K562 (cell line): ENCODE measurements around the gene ADSS2. TPM values are rescaled to one million over a fixed set of nuclear protein-coding genes. Genes with fewer than 3 reads are reported as not detected.
A peak's percentile ranks its signal among the peaks of the same experiment; 100 is the strongest.

ENCODE experiments used
- ATAC-seq: fragments of 200-7000 bp; cut with Tn5 transposase; 3 replicates; pipeline ENCODE4 v1.9.1; 2020; ENCODE audit warnings: moderate library complexity
- BruUV-seq: library from RNA; stranded (reverse); fragments of 400-500 nt; replicated peaks from 2 replicates; lab custom pipeline; 2021; lab: Mats Ljungman, UMichigan
- CTCF ChIA-PET: fragments of 300-600 bp; formaldehyde crosslinking; extraction: SDS; loops from one replicate; lab custom pipeline; 2021; ENCODE audit warnings: low intra/inter-chr PET ratio; lab: Yijun Ruan, JAX
- POLR2A ChIA-PET: fragments of 300-600, 350-650 bp; sonication (Branson Sonifier 250); formaldehyde crosslinking; extraction: SDS; loops from one replicate; lab custom pipeline; 2021; ENCODE audit warnings: antibody characterized with exemption, inconsistent platforms; lab: Yijun Ruan, JAX
- DNase-seq, 4 experiments: peaks; one replicate each; pipeline versions ENCODE4 v3.0.0 to v3.0.0-alpha.2; 2011 to 2018; ENCODE audit warnings: low spot score in 3 of 4, mixed read lengths in 3 of 4; ENCODE audit errors: extremely low read depth in 1 of 4
- FAIRE-seq: peaks from 2 replicates; lab custom pipeline; 2011; peaks lifted over from hg19 to GRCh38; lab: Jason Lieb, UNC
- H2AFZ ChIP-seq: 2 replicates; pipeline ENCODE4 v1.6.0; 2011; ENCODE audit warnings: low read depth, low read length, control low read depth, inconsistent platforms
- H3K27ac ChIP-seq: fragments of 200-600 bp; 3 replicates; pipeline ENCODE4 v1.8.0; 2011; ENCODE audit warnings: low read depth, mild to moderate bottlenecking, control low read depth, inconsistent platforms, low read length, moderate library complexity, mixed read lengths; ENCODE audit errors: extremely low read depth
- H3K27me3 ChIP-seq, 2 experiments: fragments of 300-600 bp in 1 of 2; 2 replicates in 1 of 2; 3 replicates in 1 of 2; pipeline versions ENCODE4 v1.6.0 to v1.8.0; 2011; ENCODE audit warnings: inconsistent platforms in 2 of 2, low read length in 2 of 2, mild to moderate bottlenecking in 1 of 2, mixed read lengths in 1 of 2, moderate library complexity in 1 of 2; ENCODE audit not compliant: control insufficient read depth in 2 of 2, insufficient read depth in 2 of 2
- H3K36me3 ChIP-seq: fragments of 300-600 bp; 3 replicates; pipeline ENCODE4 v1.8.0; 2011; ENCODE audit warnings: mild to moderate bottlenecking, low read length, inconsistent platforms; ENCODE audit not compliant: control insufficient read depth, insufficient read depth
- H3K4me1 ChIP-seq, 2 experiments: fragments of 200-600 bp in 1 of 2; replicated peaks in 1 of 2; 2 replicates in 1 of 2; 3 replicates in 1 of 2; pipeline versions ENCODE4 v1.5.1 to v1.8.0; 2011; ENCODE audit warnings: inconsistent platforms in 2 of 2, low read length in 2 of 2, mild to moderate bottlenecking in 1 of 2, mixed read lengths in 1 of 2, moderate library complexity in 1 of 2; ENCODE audit not compliant: control insufficient read depth in 2 of 2, insufficient read depth in 2 of 2
- H3K4me2 ChIP-seq: 2 replicates; pipeline ENCODE4 v1.6.1; 2011; ENCODE audit warnings: low read length, control low read depth, inconsistent platforms, mixed read lengths; ENCODE audit not compliant: insufficient read depth
- H3K4me3 ChIP-seq: fragments of 200-600 bp; sonication (generic), shearing (Covaris generic); 2 replicates; pipeline ENCODE4 v1.5.1; 2016; ENCODE audit warnings: control low read depth, inconsistent platforms
- H3K79me2 ChIP-seq: fragments of 200-600 bp; 3 replicates; pipeline ENCODE4 v1.8.0; 2011; ENCODE audit warnings: low read length, inconsistent platforms; ENCODE audit not compliant: control insufficient read depth, insufficient read depth
- H3K9ac ChIP-seq, 2 experiments: 2 replicates each; pipeline versions ENCODE4 v1.6.0 to v1.6.1; 2011; ENCODE audit warnings: low read depth in 2 of 2, low read length in 2 of 2, control low read depth in 1 of 2, inconsistent platforms in 1 of 2, mild to moderate bottlenecking in 1 of 2, mixed read lengths in 1 of 2; ENCODE audit not compliant: insufficient read depth in 1 of 2
- H3K9me1 ChIP-seq: one replicate; pipeline ENCODE4 v1.6.0; 2011; ENCODE audit warnings: inconsistent platforms, mild to moderate bottlenecking, low read length, moderate library complexity; ENCODE audit not compliant: control insufficient read depth, insufficient read depth
- H3K9me3 ChIP-seq: replicated peaks from 2 replicates; pipeline ENCODE4 v1.5.1; 2011; ENCODE audit warnings: low read depth, low read length, inconsistent platforms; ENCODE audit not compliant: control insufficient read depth, insufficient read depth
- H4K20me1 ChIP-seq: replicated peaks from 2 replicates; pipeline ENCODE4 v1.6.1; 2011; ENCODE audit warnings: low read length, inconsistent platforms, mixed read lengths; ENCODE audit not compliant: control insufficient read depth, insufficient read depth
- ATF3 ChIP-seq, 2 experiments: fragments of 450-650 bp in 1 of 2; sonication (generic) in 1 of 2; formaldehyde crosslinking in 1 of 2; IDR thresholded peaks in 1 of 2; conservative IDR thresholded peaks in 1 of 2; 2 replicates each; pipeline versions ENCODE4 v1.6.1 to v1.8.1; 2016 to 2023; ENCODE audit warnings: mild to moderate bottlenecking in 2 of 2, moderate library complexity in 2 of 2, inconsistent platforms in 1 of 2, missing genetic modification reagents in 1 of 2
- E2F1 ChIP-seq: sonication (generic); formaldehyde crosslinking; IDR thresholded peaks from 2 replicates; pipeline ENCODE4 v1.8.1; 2023; ENCODE audit warnings: mild to moderate bottlenecking, missing genetic modification reagents, moderate library complexity
- ELF1 ChIP-seq: fragments of 200-800 bp; sonication (Bioruptor generic); IDR thresholded peaks from 2 replicates; pipeline ENCODE4 v1.6.1; 2016; ENCODE audit warnings: missing genetic modification characterization, missing compliant biosample characterization
- FOXP4 ChIP-seq: sonication (generic); formaldehyde crosslinking; IDR thresholded peaks from 2 replicates; pipeline ENCODE4 v1.8.0; 2022; ENCODE audit warnings: mild to moderate bottlenecking, missing genetic modification reagents, borderline replicate concordance
- HMBOX1 ChIP-seq: sonication (generic); IDR thresholded peaks from 2 replicates; pipeline ENCODE4 v1.6.1; 2016
- JUN ChIP-seq, 2 experiments: sonication (generic) in 1 of 2; formaldehyde crosslinking in 1 of 2; IDR thresholded peaks; 2 replicates each; pipeline versions ENCODE4 v1.6.1 to v1.8.0; 2012 to 2022; ENCODE audit warnings: borderline replicate concordance in 2 of 2, mild to moderate bottlenecking in 2 of 2, improper control_type of control experiment in 1 of 2, low read depth in 1 of 2, low read length in 1 of 2, missing genetic modification reagents in 1 of 2
- POLR2A ChIP-seq: fragments of 450-650 bp; conservative IDR thresholded peaks from 2 replicates; pipeline ENCODE4 v1.6.1; 2016
- WGBS: fragments of 100-300 bp; shearing (Covaris generic); methylation state at CpG from one replicate; pipeline ENCODE4 v1.1.6; 2016; ENCODE audit warnings: low coverage, mixed read lengths; ENCODE audit not compliant: insufficient coverage; ENCODE audit errors: missing lambda C conversion rate; 5-methylcytosine and 5-hydroxymethylcytosine counted together
- in situ Hi-C: fragments of 300-500 bp; cut with MboI; formaldehyde crosslinking; loops from 4 replicates; pipeline ENCODE4 v1.15.0; 2018; ENCODE audit warnings: inconsistent platforms, mixed read lengths
- intact Hi-C: fragments of 100-400 bp; cut with micrococcal nuclease; formaldehyde crosslinking; loops from 2 replicates; pipeline ENCODE4 v1.14.2; 2022
- polyA plus RNA-seq, 8 experiments: library from polyadenylated mRNA; depleted of rRNA in 4 of 8; stranded (reverse) in 5 of 8; unstranded in 3 of 8; fragments of >200 nt; fragmentation: Nextera tagmentation in 2 of 8; fragmentation: Illumina TruSeq in 1 of 8; extraction: Ambion mirVana in 2 of 8; extraction: Trizol in 1 of 8; gene quantifications; 2 replicates each; pipeline versions ENCODE4 v1.2.1 to v1.2.3, GENCODE V29; 2011 to 2014; ENCODE audit warnings: inconsistent platforms in 1 of 8, missing spikeins in 1 of 8
- total RNA-seq, 7 experiments: library from RNA; depleted of rRNA in 6 of 7; stranded (reverse); fragments of >200 nt in 6 of 7; fragmentation: Illumina TruSeq in 2 of 7; extraction: Trizol in 2 of 7; gene quantifications; 2 replicates each; pipeline versions ENCODE4 v1.2.1 to v1.2.3, GENCODE V29; 2011 to 2021; ENCODE audit warnings: low replicate concordance in 1 of 7

ADSS2 gene
- total and polyA plus RNA-seq, 9 of the 15 experiments (the other 6 are each of a cell fraction or from before 2014, with no cell fraction given), result 8.8 to 63.8 (median 59.4) TPM

GRCh38 chr1:244445320-244446181, 6.2 kb downstream of the ADSS2 start:
- 97% methylated on average over 2 of the region's 2 CpGs for WGBS
- H3K27me3 ChIP-seq, result no peaks in the 10 kb centered on the region
- peak; percentile 65 for FAIRE-seq
- H3K36me3 ChIP-seq, result peaks cover 71% of the 10 kb centered on the region
- ChIA-PET CTCF (no interaction called here), POLR2A (interaction anchor here (0.9 to 1.1 kb wide), 2 partner anchors 24 to 31 kb away, joined by 3 to 4 read pairs; no protein-coding TSS in a partner anchor)
- intact Hi-C loops, result no loop called here
- H3K9me1 ChIP-seq, result no peaks in the 10 kb centered on the region
- no TSS peak for BruUV-seq
- H3K9ac ChIP-seq, result no peak overlapping the region; a peak in 1 of 4 replicates
- 0 out of 2 replicates have a peak, but pooled peaks have one; percentile 20 for TF ChIP-seq ELF1 (tag)
- TF ChIP-seq E2F1, result 0 out of 2 replicates have a peak, but pooled peaks have one; percentile 21
- TF ChIP-seq HMBOX1, result peak; percentile 33; the same call in 1 of the 2 replicates
- TF ChIP-seq POLR2A, result 0 out of 2 replicates have a peak, but pooled peaks have one; percentile 12
- no peak for TF ChIP-seq JUN (IDR thresholded peaks at IDR 0.05; ENCODE audit: borderline replicate concordance, low read depth, low read length)
- TF ChIP-seq JUN (CRISPR knock-in tag; IDR thresholded peaks at IDR 0.05; ENCODE audit: borderline replicate concordance), result no peak
- TF ChIP-seq ATF3 (IDR thresholded peaks at IDR 0.05), result no peak
- TF ChIP-seq ATF3 (CRISPR knock-in tag; conservative IDR thresholded peaks at IDR 0.05), result no peak
- TF ChIP-seq FOXP4 (CRISPR knock-in tag), result no peak
- no peak overlapping the region for H2AFZ ChIP-seq
- 0 out of 2 replicates have a peak overlapping the region, but pooled peaks have one; percentile 17 for H3K4me2 ChIP-seq
- peak in 2 of 4 experiments; percentile 23 to 29 for DNase-seq
- no peaks in the 10 kb centered on the region for H4K20me1 ChIP-seq
- H3K79me2 ChIP-seq, result peaks cover 94% of the 10 kb centered on the region
- peak; percentile 52 for ATAC-seq
- H3K27ac ChIP-seq, result peak overlapping the region; percentile 30; the same call in 2 of the 3 replicates
- in situ Hi-C loops, result no loop called here
- no peak overlapping the region for H3K4me3 ChIP-seq
- peaks cover 2 to 27% of the 10 kb centered on the region in 2 experiments; a peak in 4 of 5 replicates for H3K4me1 ChIP-seq
- no peaks in the 10 kb centered on the region for H3K9me3 ChIP-seq
